ENCODE data around the gene C2orf78.
"Not testable (repeated sequence)": the region's sequence is repeated elsewhere in the genome, so short reads cannot be mapped to it uniquely, and the experiment has no call there.

- TF ChIP-seq ZNF239 (CRISPR knock-in tag; IDR thresholded peaks at IDR 0.05); EZH2 (IDR thresholded peaks at IDR 0.05; ENCODE audit: borderline replicate concordance, low read depth, low read length); CBX3 (IDR thresholded peaks at IDR 0.05; ENCODE audit: borderline replicate concordance in 1 of 2, low read length in 2 of 2); MYC (IDR thresholded peaks at IDR 0.05; ENCODE audit: low read depth, low read length); MYC (CRISPR knock-in tag; IDR thresholded peaks at IDR 0.05; ENCODE audit: borderline replicate concordance, low read depth); BHLHE40 (IDR thresholded peaks at IDR 0.05; ENCODE audit: low read length); NCOA4 (IDR thresholded peaks at IDR 0.05; ENCODE audit: partially characterized antibody): not testable (repeated sequence)
Measured at GRCh38 chr2:73783402-73783801, 581 bp upstream of the C2orf78 start.
